Measurements from ENCODE around the gene RNF182.

DNA sequence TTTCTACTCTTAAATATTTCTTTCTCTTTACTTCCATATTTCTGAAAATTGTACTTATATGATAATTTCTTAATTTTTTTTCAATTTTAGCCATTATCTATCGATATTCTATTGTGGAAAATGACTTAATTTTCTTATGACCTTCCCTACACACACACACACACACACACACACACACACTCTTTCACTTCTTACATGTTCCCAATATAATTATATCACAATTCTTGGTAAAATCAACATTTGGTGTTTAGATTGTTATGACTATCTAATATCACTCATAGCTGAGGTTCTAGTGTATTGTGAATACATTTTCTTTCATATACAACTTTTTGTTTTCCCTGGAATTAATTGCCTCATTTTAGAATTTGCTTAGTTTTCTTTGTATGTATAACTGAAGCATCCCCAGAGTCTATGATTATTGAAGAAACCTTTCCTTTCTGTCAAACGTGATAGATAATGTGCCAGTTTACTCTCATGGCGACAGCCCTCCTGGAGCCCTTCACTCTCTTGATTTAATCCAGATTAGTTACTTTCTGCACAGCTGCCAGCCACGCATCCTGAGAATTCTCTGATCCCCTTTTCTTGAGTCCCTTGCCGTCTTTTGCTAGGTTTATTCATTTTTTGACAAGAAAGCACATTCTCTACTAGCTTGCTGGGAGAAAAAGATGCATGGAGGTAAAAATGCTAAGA is 63.4 kb downstream of the RNF182 start:
- TF ChIP-seq BHLHE40 (IDR thresholded peaks at IDR 0.05; ENCODE audit: borderline replicate concordance): no peak
- TF ChIP-seq SP1 (IDR thresholded peaks at IDR 0.05): no peak
- no peak for TF ChIP-seq SUZ12 (IDR thresholded peaks at IDR 0.05)
- no peak for TF ChIP-seq FOXK2 (IDR thresholded peaks at IDR 0.05)
- TF ChIP-seq ZNF384 (IDR thresholded peaks at IDR 0.05): no peak
